HEK293 (cell line): Measurements from ENCODE around the gene DDX23.
A peak's percentile ranks its signal among the peaks of the same experiment; 100 is the strongest.

Experiments used
- BCL11B ChIP-seq: fragments of 450-650 bp; formaldehyde crosslinking; IDR thresholded peaks from 2 replicates; pipeline ENCODE4 v1.5.1; 2016; ENCODE audit warnings: low read depth, missing biosample characterization, missing genetic modification characterization
- ELK4 ChIP-seq: IDR thresholded peaks from 2 replicates; pipeline ENCODE4 v1.6.1; 2011; ENCODE audit warnings: mild to moderate bottlenecking, low read depth, low read length, borderline replicate concordance
- GLI4 ChIP-seq: fragments of 450-650 bp; formaldehyde crosslinking; IDR thresholded peaks from 2 replicates; pipeline ENCODE4 v1.5.1; 2016; ENCODE audit warnings: missing biosample characterization, missing genetic modification characterization
- GLIS2 ChIP-seq: fragments of 450-650 bp; formaldehyde crosslinking; IDR thresholded peaks from 2 replicates; pipeline ENCODE4 v1.5.1; 2016; ENCODE audit warnings: missing biosample characterization, missing genetic modification characterization
- KLF16 ChIP-seq: fragments of 450-650 bp; formaldehyde crosslinking; IDR thresholded peaks from 2 replicates; pipeline ENCODE4 v1.5.1; 2017; ENCODE audit warnings: missing biosample characterization, missing genetic modification characterization
- PRDM2 ChIP-seq: fragments of 450-650 bp; formaldehyde crosslinking; IDR thresholded peaks from 2 replicates; pipeline ENCODE4 v1.5.1; 2016; ENCODE audit warnings: missing biosample characterization, missing genetic modification characterization, borderline replicate concordance
- PRDM4 ChIP-seq: fragments of 450-650 bp; formaldehyde crosslinking; IDR thresholded peaks from 2 replicates; pipeline ENCODE4 v1.5.1; 2017; ENCODE audit warnings: missing biosample characterization, missing genetic modification characterization
- SP3 ChIP-seq: fragments of 450-650 bp; formaldehyde crosslinking; IDR thresholded peaks from 2 replicates; pipeline ENCODE4 v1.5.1; 2016; ENCODE audit warnings: missing biosample characterization, missing genetic modification characterization
- TCF7L2 ChIP-seq: IDR thresholded peaks from 2 replicates; pipeline ENCODE4 v1.6.1; 2011; ENCODE audit warnings: low read depth, mild to moderate bottlenecking, inconsistent platforms, low read length, moderate library complexity, borderline replicate concordance
- ZFP69B ChIP-seq: fragments of 450-650 bp; formaldehyde crosslinking; IDR thresholded peaks from 2 replicates; pipeline ENCODE4 v1.5.1; 2016; ENCODE audit warnings: missing biosample characterization, missing genetic modification characterization
- ZNF10 ChIP-seq: fragments of 450-650 bp; formaldehyde crosslinking; IDR thresholded peaks from 2 replicates; pipeline ENCODE4 v1.5.1; 2017; ENCODE audit warnings: missing biosample characterization, missing genetic modification characterization
- ZNF121 ChIP-seq: fragments of 450-650 bp; formaldehyde crosslinking; IDR thresholded peaks from 2 replicates; pipeline ENCODE4 v1.5.1; 2016; ENCODE audit warnings: missing biosample characterization, missing genetic modification characterization
- ZNF266 ChIP-seq: fragments of 450-650 bp; formaldehyde crosslinking; IDR thresholded peaks from 2 replicates; pipeline ENCODE4 v1.5.1; 2016; ENCODE audit warnings: missing biosample characterization, missing genetic modification characterization, low read depth
- ZNF280D ChIP-seq: fragments of 450-650 bp; formaldehyde crosslinking; IDR thresholded peaks from 2 replicates; pipeline ENCODE4 v1.5.1; 2016; ENCODE audit warnings: missing biosample characterization, missing genetic modification characterization
- ZNF302 ChIP-seq: fragments of 450-650 bp; formaldehyde crosslinking; IDR thresholded peaks from 2 replicates; pipeline ENCODE4 v1.5.1; 2016; ENCODE audit warnings: missing biosample characterization, missing genetic modification characterization, low read depth
- ZNF324 ChIP-seq: fragments of 450-650 bp; formaldehyde crosslinking; IDR thresholded peaks from 2 replicates; pipeline ENCODE4 v1.5.1; 2016; ENCODE audit warnings: missing biosample characterization, missing genetic modification characterization
- ZNF626 ChIP-seq: fragments of 450-650 bp; sonication (Bioruptor Pico); formaldehyde crosslinking; IDR thresholded peaks from 2 replicates; pipeline ENCODE4 v1.5.1; 2018; ENCODE audit warnings: missing biosample characterization, missing genetic modification characterization, inconsistent platforms
- ZNF629 ChIP-seq: fragments of 450-650 bp; formaldehyde crosslinking; IDR thresholded peaks from 2 replicates; pipeline ENCODE4 v1.5.1; 2017; ENCODE audit warnings: missing biosample characterization, missing genetic modification characterization
- ZNF830 ChIP-seq: fragments of 450-650 bp; IDR thresholded peaks from 2 replicates; pipeline ENCODE4 v1.5.0; 2018; ENCODE audit warnings: missing biosample characterization, missing genetic modification characterization, low read depth, mild to moderate bottlenecking, moderate library complexity
- ZNF837 ChIP-seq: fragments of 450-650 bp; formaldehyde crosslinking; IDR thresholded peaks from 2 replicates; pipeline ENCODE4 v1.5.1; 2016; ENCODE audit warnings: missing biosample characterization, missing genetic modification characterization
- ZSCAN23 ChIP-seq: fragments of 450-650 bp; formaldehyde crosslinking; IDR thresholded peaks from 2 replicates; pipeline ENCODE4 v1.5.1; 2016; ENCODE audit warnings: missing biosample characterization, missing genetic modification characterization
- ZSCAN4 ChIP-seq: fragments of 450-650 bp; formaldehyde crosslinking; IDR thresholded peaks from 2 replicates; pipeline ENCODE4 v1.5.1; 2017; ENCODE audit warnings: missing biosample characterization, missing genetic modification characterization

The DDX23 gene

GRCh38 chr12:48788854-48789775 lies 62.8 kb downstream of the DDX23 start, which contains the start of gene ADCY6 (continued):
- TF ChIP-seq ZSCAN23 (no peak), ZNF837 (no peak), ZNF629 (tag by site-specific recombination) (peak; percentile 10; the same call in 1 of the 2 replicates), GLI4 (tag by site-specific recombination) (no peak), ZNF324 (peak; percentile 45; the same call in 1 of the 2 replicates), ZSCAN4 (tag by site-specific recombination) (no peak), PRDM4 (no peak), TCF7L2 (no peak), ZNF266 (tag by site-specific recombination) (no peak), ZNF280D (tag by site-specific recombination) (no peak), SP3 (peak; percentile 78), BCL11B (tag by site-specific recombination) (no peak), ZNF302 (no peak), ZNF830 (tag by site-specific recombination) (no peak), PRDM2 (0 out of 2 replicates have a peak, but pooled peaks have one; percentile 72), ZNF626 (no peak), ELK4 (no peak), ZFP69B (no peak), ZNF10 (tag by site-specific recombination) (no peak), GLIS2 (tag by site-specific recombination) (0 out of 2 replicates have a peak, but pooled peaks have one; percentile 14), ZNF121 (tag by site-specific recombination) (peak; percentile 99), KLF16 (0 out of 2 replicates have a peak, but pooled peaks have one; percentile 20)
